Retina (tissue), 1 donor: ENCODE results near the gene KBTBD8.

Experiments
- DNase-seq: peaks from one replicate; pipeline ENCODE4 v3.0.0-alpha.2; 2016

Gene KBTBD8

GRCh38 chr3:67037615-67038014 is 39.5 kb downstream of the KBTBD8 start:
- DNase-seq: no peak

- DNase-seq: no peak
Observed at GRCh38 chr3:67044295-67044694, 46.2 kb downstream of the KBTBD8 start.

GRCh38 chr3:67044955-67045354 is 46.8 kb downstream of the KBTBD8 start:
- DNase-seq: no peak

GRCh38 chr3:67045711-67046465 is 47.8 kb downstream of the KBTBD8 start:
- no peak for DNase-seq

- DNase-seq: no peak
Observed at GRCh38 chr3:67047051-67047450, 48.9 kb downstream of the KBTBD8 start.

GRCh38 chr3:67048067-67048714 is 50.1 kb downstream of the KBTBD8 start:
- DNase-seq: no peak

- no peak for DNase-seq
Observed at GRCh38 chr3:67048715-67049074, 50.6 kb downstream of the KBTBD8 start.

- DNase-seq: no peak
Observed at GRCh38 chr3:67059443-67059842, 61.3 kb downstream of the KBTBD8 start.
